NCI-H1436 (cell line): ENCODE results near the gene IL10RA.
"Not testable (repeated sequence)": the region's sequence is repeated elsewhere in the genome, so short reads cannot be mapped to it uniquely, and the experiment has no call there.

ENCODE experiments used
- DNase-seq: peaks from one replicate; lab custom pipeline; 2025; lab: John Stamatoyannopoulos, UW

Gene IL10RA

DNA sequence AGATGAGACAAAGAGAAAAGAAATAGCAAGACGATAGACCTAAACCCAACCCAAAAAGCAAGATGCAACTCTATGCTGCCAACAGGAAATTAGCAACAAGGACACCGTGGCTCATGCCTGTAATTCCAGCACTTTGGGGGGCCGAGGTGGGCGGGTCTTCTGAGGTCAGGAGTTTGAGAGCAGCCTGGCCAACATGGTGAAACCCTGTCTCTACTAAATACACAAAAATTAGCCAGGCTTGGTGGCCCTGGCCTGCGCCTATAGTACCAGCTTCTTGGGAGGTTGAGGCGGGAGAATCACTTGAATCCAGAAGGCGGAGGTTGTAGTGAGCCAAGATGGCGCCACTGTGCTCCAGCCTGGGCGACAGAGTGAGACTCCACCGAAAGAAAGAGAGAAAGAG lies 24.3 kb upstream of the IL10RA start:
- no peak for DNase-seq

DNA sequence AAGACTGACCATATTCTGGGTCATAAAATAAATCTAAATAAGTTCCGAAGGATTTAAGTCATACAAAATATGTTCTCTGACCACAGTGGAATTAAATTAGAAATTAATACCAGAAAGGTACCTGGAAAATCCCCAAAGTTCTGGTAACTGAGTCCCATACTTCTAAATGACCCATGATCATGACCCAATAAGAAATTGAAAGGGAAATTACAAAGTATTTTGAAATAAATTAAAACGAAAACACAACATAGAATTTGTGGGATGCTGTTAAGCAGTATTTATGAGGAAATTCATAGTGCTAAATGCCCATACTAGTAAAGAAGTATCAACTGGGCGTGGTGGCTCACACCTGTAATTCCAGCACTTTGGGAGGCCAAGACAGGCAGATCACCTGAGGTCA lies 23.4 kb upstream of the IL10RA start:
- no peak for DNase-seq

DNA sequence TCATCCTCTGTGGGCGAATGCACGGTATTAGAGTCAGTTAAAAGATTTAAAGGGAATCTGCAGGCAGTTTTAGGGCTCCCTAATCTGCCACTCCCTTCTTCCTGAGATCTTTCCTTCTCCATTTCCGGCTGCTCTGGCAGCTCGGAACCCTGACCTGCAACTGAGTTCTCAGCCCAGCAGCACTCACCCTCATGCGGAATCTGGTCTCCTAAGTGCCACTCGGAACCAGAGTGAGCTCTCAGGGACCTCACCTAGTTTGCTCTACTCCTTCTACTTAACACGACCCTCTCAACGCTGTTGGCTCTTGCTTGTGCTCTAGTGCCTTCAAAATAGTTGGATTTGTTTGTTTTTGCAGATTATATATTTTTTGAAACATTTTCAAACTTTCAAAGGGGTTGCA lies 19.3 kb upstream of the IL10RA start:
- DNase-seq: no peak

DNA sequence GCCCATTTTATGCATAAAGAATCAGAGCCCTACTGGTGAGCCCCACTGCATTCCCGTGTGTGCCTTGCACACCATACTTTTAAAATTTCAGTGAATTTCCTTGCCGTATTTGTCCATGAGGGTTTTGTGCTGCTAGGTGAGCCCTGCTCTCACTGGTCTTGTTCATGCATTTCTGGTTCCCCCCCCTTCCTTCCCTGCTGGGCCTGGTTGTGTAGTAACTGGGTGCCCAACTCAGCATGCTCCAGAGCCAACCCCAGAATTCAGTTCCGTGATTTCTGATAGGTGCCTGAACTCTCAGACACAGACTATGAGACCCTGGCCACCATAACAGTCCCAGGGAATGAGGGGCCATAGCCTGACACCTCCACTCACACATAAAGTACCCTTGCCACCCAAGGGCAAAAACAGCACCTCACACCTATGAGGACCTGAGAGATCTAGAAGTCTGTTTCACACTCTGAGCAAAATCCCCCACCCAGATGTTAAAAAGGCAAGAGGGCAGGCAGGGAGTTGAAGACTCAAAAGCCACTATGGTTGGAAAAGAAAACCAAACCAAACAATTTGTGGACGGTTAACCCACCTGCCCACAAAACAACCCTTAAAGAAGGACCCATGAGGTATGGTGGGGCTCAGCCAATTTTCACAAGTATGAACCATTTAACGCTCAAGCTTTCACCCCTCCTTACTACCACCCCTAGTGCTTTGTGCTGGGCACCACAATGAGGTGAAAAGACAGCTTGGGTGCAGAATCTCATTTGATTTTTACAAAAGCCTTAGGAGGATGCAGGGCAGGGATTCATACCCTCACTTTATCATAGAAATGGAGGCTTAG lies 16.8 kb upstream of the IL10RA start:
- DNase-seq: no peak

DNA sequence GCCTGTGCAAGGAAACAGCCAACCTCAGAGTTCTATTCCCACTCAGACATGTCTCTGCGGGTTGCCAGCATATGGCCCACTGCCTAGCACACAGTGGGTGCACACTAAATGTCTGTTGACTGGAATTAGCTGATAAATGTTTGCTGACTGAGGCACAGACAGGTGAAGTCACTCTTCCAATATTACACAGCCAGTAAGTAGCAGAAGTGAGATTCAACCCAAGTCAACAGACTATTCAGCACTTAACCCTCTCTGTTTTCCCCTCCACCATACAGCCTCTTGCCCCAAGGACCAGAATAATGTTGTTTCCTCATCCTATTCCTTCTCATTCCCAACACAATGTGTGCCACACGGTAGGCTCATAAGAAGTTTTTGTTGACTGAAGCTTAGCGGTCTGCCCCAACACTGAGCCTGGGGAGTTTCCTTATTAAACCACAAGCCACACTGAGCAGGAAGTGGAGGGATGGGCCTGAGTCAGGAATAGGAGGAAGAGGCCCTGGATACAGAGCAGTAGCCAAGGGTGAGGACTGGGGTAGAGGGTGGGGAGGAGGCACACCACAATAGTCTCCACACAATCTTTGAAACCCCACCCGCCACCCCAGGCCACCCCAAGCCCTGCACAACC lies 15.7 kb upstream of the IL10RA start:
- no peak for DNase-seq

DNA sequence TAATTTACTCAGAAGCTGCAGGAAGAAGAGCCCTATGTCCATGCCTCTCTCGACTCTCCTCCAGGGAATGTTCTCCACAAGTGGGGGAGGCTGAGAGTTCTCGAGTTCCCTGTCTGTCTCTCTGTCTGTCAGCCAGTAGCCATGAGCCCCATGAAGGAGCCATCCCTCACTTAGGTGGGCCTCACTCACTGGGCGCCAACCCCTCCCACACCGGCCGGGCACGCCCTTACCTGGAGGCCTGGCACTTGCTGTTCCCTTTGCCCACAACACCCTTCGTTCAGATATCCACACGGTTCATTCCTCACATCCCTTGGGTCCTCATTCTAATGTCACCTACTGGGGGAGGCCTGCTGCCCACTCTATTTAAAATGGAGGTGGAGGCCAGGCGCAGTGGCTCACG lies 14.2 kb upstream of the IL10RA start:
- DNase-seq: no peak

DNA sequence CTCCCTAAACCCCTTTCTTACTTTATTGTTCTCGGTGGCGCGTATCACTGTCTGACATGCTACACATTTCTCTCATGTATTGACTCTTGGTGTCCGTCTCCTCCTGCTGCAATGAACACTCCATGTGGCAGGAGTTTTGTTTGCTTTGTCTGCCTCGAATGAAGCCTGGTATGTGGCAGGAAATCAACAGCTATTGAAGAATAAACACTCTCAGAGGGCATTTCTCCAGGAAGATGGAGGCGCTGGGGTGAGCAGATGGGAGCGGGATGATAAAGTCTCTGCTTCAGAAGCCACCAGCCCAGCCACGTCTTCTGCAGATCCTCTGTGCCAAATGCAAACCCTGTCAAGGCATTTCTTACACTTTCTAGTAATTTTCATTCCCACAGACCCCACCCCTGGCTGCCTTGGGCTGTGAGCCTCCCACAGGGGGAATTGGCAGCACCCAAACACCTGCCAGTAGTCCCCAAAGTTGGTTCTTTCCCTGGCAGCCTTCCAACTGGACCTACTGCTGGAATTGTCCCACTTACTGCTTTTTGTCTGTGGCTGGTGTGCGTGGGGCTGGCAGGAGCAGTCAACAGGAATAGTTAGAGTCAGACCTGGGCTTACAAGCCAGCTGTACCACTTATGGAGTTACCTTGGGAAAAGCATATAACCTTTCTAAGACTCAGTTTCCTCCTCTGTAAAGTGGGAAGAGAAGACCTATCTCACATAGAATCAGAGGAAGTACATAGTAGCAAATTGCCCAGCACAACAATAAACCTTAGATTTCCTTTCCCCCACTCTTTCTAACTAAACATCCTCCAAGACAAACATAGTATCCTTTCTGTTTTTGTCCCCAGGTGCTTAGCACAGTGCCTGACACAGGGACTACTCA lies 13.3 kb upstream of the IL10RA start:
- no peak for DNase-seq

DNA sequence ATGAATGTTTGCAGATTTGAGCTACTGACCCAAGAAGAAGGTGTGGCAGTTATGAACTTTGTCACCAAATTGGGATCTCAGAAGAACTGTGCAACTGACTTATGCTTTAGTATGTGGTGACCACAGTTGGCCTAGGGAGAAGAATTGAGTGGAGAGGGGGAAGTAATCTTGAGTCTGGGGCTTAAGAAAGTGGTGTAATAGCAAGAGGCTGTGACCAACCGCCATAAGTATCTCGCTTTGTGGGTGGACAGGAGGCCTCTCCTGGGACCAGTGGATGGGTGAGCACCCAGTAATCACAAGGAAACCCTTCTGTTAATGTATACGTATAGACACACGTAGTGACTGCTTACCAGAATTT lies 12.7 kb upstream of the IL10RA start:
- DNase-seq: no peak

DNA sequence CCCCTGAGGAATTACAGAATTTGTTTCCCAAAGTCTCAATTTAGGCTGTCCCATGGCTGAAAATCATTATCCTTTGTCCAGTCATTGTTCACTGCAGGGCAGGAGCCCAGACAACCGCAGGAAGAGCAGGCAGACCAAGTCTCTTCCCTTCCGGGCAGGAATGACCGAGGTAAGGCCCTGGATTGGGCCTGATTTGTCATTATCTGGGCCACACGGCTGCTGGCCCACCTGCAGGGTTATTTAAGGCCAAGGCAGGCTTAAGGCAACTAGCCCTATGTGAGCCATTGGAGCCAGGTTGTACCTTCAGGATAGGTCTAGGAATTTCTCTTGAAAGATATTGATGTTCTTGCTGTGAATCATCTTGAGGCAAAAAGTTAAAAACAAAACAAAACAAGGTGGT lies 9.7 kb upstream of the IL10RA start:
- no peak for DNase-seq

DNA sequence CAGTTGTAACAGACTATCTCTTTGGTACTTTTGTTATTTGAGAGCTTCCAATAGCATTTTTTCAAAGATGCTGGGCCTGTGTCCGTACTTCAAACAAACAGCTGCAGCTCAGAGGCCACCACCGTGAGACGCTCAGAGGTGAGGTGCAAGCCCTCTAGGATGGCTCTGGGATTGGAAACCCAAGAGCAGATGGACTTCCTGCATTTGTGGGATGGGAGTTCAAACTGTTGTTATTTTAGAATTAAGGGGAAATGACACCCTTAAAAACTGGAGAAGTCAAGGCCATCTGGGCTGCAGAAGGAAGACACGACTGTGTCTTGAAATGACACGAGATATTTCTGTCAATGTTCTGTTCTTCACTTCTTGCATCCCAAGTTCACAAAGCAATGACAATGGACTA lies 9.2 kb upstream of the IL10RA start:
- no peak for DNase-seq

DNA sequence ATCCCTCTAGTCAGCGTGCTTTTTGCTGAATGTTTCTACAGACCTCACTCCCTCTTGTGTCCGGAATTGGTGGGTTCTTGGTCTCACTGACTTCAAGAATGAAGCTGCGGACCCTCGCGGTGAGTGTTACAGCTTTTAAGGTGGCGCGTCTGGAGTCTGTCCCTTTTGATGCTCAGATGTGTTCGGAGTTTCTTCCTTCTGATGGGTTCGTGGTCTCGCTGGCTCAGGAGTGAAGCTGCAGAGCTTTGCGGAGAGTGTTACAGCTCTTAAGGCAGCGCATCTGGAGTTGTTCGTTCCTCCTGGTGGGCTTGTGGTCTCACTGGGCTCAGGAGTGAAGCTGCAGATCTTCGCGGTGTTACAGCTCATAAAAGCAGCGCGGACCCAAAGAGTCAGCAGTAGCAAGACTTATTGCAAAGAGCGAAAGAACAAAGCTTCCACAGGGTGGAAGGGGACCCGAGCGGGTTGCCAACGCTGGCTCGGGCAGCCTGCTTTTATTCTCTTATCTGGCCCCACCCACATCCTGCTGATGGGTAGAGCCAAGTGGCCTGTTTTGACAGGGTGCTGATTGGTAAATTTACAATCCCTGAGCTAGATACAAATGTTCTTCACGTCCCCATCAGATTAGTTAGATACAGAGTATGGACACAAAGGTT lies 8.5 kb upstream of the IL10RA start:
- DNase-seq: not testable (repeated sequence)

DNA sequence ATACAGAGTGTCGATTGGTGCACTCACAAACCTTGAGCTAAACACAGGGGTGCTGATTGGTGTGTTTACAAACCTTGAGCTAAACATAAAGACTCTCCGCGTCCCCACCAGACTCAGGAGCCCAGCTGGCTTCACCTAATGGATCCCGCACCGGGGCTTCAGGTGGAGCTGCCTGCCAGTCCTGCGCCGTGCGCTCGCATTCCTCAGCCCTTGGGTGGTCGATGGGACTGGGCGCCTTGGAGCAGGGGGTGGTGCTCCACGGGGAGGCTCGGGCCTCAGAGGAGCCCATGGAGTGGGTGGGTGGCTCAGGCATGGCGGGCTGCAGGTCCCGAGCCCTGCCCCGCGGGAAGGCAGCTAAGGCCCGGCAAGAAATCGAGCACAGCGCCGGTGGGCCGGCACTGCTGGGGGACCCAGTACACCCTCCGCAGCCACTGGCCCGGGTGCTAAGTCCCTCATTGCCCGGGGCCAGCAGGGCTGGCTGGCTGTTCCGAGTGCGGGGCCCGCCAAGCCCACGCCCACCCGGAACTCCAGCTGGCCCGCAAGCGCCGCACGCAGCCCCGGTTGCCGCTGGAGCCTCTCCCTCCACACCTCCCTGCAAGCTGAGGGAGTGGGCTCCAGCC lies 7.8 kb upstream of the IL10RA start:
- DNase-seq: not testable (repeated sequence)

DNA sequence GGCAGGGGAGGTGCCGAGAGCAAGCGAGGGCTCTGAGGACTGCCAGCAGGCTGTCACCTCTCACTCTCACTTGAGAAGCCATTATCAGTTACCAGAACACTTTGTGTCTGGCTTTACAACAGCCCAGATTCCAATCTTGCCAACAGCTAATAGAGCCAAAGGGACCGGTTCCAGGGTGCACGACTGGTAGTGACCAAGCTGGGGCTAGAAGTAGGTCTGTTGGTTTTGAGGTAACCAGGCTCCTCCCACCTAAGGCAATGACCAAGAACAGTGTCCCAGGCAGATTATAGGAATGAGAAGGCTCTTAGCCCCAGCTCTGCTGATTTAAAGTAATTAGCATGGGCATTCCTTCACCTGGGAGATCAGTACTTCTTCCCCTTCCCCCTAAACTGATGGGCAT lies 7.2 kb upstream of the IL10RA start:
- DNase-seq: no peak

DNA sequence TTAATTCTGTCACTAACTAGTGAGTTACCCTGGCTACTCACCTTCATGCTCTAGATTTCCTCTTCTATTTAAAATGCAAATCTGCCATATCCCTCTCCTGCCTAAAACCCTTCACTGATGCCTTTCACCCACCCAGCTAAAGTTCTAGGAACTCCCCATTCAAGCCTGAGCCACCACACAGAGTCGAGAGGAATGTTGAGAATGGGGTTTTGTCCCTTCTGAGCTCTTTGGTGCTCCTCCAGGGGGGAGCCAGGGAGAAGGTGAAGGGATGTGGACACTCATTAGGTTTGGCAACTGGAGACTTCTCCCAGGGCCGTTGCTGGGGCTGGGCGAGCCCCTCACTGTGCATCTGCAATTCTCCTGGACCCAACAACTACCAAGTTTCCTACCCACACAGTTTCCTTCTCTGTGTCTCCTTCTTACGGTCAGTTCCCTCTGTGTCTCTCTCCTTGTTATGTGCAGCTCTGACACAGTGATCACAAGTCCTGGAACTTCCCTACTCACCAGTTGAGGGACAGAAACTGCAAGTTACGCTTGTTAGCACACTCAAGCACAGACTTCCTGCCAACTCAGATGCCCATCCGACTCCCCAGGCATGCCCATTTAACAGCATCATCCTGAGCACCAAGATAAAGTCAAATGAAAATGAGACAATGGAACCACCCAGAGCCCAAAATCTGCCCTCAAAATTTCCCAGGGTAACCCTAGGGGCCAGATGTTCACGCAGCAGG lies 6.5 kb upstream of the IL10RA start:
- no peak for DNase-seq

DNA sequence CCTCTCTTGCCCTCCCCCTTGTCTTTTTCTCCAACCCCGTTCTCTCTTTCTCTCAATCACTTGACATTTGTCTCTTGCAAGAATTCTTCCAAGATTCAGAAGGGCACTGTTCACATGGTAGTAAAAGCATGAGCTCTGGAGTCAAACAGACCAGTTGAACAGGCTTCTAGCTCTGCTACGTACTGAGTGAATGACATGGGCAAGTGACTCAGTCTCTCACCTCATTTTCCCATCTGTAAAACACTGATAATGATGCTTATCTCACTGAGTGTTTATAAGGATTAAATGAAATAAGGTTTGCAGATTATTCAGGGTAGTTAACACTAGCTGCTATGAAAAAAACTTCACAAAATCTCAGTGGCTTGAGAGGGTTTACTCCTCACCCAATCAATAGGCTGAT lies 5.9 kb upstream of the IL10RA start:
- no peak for DNase-seq

DNA sequence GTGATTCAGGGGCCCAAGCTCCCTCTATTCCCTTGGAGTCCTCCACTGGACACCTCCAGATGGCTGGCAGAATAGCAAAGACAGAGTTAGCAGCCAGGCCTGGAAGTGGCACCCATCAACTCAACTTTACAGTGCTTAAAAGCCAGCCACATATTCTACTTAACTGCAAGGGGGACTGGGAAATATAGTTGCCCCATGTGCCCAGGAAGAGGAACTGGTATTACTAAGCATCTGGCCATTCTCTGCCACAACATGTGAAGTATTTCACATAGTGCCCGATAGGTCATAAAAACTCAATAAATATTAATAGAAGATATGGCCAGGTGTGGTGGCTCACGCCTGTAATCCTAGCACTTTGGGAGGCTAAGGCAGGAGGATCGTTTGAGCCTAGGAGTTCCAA lies 5.5 kb upstream of the IL10RA start:
- no peak for DNase-seq

DNA sequence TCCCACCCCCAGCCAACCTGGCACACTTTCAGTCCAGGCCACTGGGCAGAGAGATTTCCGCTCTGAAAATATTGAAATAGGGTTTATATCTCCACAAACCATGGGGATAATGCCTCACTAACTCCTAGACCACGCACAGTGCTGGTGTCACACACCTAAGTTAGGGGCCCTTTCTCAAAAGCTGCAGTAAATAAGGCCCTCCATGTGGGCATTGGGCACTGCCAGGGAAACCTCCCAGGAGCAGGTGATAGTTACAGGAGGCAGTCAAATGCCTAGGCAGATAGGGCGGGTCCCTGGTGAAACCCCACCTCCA lies 3.1 kb upstream of the IL10RA start:
- DNase-seq: no peak

DNA sequence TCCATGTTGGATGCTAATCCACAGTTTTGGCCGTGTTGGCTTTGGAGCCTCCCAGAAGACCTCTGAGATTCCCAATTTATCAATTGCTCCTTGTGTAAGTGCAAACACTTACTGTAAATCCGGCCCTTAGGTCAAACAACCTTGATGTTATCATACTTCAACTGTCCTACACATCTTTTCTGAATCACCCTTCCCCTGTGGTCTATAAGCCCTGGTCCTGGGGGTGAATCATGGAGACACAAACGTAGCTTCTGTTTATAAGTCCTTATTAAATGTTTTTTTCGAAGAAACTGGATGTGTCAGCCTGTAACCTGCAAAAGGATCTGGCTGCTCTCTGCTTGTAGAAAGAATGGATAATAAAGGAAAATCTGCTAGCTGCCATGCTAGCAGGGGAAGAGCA lies 1.7 kb upstream of the IL10RA start:
- no peak for DNase-seq

DNA sequence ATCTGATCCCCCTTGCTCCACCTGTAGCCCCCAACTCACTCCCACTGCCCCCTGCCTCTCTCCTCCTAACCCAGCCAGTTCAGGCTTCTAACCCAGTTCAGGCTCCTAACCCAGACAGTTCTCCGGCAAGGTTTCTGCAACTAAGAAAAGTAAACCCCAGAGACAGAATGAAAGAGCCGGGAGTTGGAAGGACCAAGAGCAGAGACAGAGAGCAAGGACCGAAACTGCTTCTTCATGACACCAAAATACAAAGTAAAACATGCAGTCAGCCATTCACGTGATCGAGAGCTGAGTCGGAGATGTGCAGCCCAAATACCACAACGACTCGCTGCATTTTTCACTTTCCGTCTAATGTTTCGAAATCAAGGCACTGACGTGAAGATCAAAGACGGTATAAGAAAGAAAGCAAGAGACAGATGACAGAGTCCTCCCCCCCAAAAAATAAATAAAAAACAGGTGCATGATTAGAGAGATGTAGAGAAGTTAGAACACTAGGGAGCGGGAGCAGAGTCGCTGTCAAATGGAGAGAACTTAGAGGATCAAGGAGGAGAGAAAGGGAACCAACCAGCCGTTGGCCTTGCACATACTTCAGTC lies 884 bp downstream of the IL10RA start:
- no peak for DNase-seq

DNA sequence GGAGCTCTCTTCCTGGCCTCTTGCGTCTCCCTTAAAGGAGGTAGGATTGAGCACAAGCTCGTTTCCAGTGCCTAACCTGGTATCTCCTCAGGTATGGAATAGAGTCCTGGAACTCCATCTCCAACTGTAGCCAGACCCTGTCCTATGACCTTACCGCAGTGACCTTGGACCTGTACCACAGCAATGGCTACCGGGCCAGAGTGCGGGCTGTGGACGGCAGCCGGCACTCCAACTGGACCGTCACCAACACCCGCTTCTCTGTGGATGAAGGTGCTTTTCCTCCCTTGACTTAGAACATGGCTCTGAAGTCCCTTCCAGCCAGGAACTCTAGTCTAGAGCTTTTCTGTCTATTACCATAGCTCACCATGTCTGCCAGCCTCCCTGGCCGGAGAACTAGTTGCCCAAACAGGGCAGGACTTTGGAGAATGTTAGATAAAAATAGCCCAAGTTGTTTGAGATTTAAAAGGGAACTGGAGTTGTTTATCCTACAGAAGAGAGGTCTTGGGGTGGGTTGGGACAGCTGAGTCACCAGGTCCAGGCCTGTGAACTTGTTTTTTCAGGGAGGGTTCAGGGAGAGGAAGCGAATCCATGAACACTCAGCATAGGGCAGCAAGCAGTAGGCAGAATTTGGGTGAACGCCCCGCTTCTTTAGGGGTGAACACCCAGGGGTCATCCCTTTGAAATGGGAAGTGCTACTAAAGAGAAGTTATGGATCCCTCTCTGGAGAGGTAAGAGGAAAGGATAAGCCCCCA lies 3.3 kb downstream of the IL10RA start:
- no peak for DNase-seq
